Spleen (tissue), 7 donors: ENCODE data around the gene GALNT17.

ENCODE experiments used
- POLR2A ChIP-seq, 3 donors: fragments of 450-650 bp; IDR thresholded peaks; one replicate each; pipeline ENCODE4 v1.5.1; 2017; ENCODE audit warnings: antibody characterized with exemption in 3 of 3, mild to moderate bottlenecking in 1 of 3
- TF ChIP-seq, protein P1 (sequence below), 11 experiments: fragments of 200-600 bp in 7 of 11; fragments of 450-650 bp in 4 of 11; sonication (generic) in 4 of 11; IDR thresholded peaks in 8 of 11; conservative IDR thresholded peaks in 3 of 11; 1 replicate in 7 of 11; 2 replicates in 4 of 11; pipeline versions ENCODE4 v1.4.0 to v1.8.0; 2016 to 2021; ENCODE audit warnings: antibody characterized with exemption in 11 of 11, inconsistent platforms in 4 of 11, mild to moderate bottlenecking in 1 of 11
- donor health status: DM: no; HTN: no; CAD: no; lungs with moderate emphysema.
- donor health status: DM: no; HTN: no; CAD: no.
- donor health status: DM: no; HTN: no; CAD: no.

DNA sequence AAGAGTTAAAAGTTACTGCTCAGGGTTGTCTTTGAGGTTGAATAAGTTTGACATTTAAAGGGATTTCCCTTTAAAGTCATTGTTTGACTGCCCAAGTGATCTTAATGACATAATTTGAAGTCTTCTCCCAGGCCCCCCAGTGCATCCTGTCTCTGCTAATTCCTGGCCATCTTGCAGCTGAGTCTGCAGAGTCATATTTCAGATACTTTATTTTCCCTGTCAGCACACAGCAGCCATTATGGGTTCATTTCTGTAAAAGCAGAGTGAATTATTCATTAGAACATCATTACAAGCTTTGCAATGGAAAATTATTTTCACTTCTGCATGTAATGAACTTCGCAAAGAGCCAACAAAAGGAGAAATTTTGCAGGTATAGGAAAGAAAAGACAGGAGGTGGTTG lies 536.6 kb downstream of the GALNT17 start:
- TF ChIP-seq, protein P1, sequence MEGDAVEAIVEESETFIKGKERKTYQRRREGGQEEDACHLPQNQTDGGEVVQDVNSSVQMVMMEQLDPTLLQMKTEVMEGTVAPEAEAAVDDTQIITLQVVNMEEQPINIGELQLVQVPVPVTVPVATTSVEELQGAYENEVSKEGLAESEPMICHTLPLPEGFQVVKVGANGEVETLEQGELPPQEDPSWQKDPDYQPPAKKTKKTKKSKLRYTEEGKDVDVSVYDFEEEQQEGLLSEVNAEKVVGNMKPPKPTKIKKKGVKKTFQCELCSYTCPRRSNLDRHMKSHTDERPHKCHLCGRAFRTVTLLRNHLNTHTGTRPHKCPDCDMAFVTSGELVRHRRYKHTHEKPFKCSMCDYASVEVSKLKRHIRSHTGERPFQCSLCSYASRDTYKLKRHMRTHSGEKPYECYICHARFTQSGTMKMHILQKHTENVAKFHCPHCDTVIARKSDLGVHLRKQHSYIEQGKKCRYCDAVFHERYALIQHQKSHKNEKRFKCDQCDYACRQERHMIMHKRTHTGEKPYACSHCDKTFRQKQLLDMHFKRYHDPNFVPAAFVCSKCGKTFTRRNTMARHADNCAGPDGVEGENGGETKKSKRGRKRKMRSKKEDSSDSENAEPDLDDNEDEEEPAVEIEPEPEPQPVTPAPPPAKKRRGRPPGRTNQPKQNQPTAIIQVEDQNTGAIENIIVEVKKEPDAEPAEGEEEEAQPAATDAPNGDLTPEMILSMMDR (IDR thresholded peaks at IDR 0.05 in 8 of 11, conservative IDR thresholded peaks at IDR 0.05 in 3 of 11), result no peak
- no peak for TF ChIP-seq POLR2A (IDR thresholded peaks at IDR 0.05)
